OCI-LY3 (cell line): ENCODE data around the gene GAS5.

Experiments used
- H2AFZ ChIP-seq: fragments of 200-600, 300-600 bp; shearing (Covaris generic); 2 replicates; pipeline ENCODE4 v1.6.0; 2014; ENCODE audit warnings: antibody characterized with exemption, low read depth, low read length
- H3K27ac ChIP-seq: fragments of 200-600, 300-600 bp; sonication (generic); 2 replicates; pipeline ENCODE4 v1.5.1; 2014; ENCODE audit warnings: mild to moderate bottlenecking, low read length, moderate library complexity, mixed read lengths
- H3K27me3 ChIP-seq: fragments of 200-600, 300-600 bp; sonication (generic); 2 replicates; pipeline ENCODE4 v1.6.1; 2014; ENCODE audit warnings: low read depth, low read length, mixed read lengths
- H3K36me3 ChIP-seq: fragments of 200-600, 300-600 bp; sonication (generic); replicated peaks from 2 replicates; pipeline ENCODE3; 2014; ENCODE audit warnings: low read depth, low read length, mixed read lengths
- H3K4me1 ChIP-seq: fragments of 300-600, 200-600 bp; sonication (generic); 2 replicates; pipeline ENCODE4 v1.6.1; 2014; ENCODE audit warnings: low read length, mixed read lengths
- H3K4me2 ChIP-seq: fragments of 200-600, 300-600 bp; sonication (generic); 2 replicates; pipeline ENCODE4 v1.6.1; 2014; ENCODE audit warnings: low read length, mixed read lengths
- H3K4me3 ChIP-seq: fragments of 300-600, 200-600 bp; sonication (generic); 2 replicates; pipeline ENCODE4 v1.5.1; 2014; ENCODE audit warnings: antibody characterized with exemption, mild to moderate bottlenecking, low read length, moderate library complexity
- H3K79me2 ChIP-seq: fragments of 300-600, 200-600 bp; shearing (Covaris generic); 2 replicates; pipeline ENCODE4 v1.6.1; 2014; ENCODE audit warnings: mild to moderate bottlenecking, low read length, mixed read lengths
- H3K9ac ChIP-seq: fragments of 300-600, 200-600 bp; shearing (Covaris generic); 2 replicates; pipeline ENCODE4 v1.6.0; 2014; ENCODE audit warnings: mild to moderate bottlenecking, low read length, moderate library complexity
- H3K9me3 ChIP-seq: fragments of 200-600, 300-600 bp; shearing (Covaris generic); 2 replicates; pipeline ENCODE4 v1.6.1; 2014; ENCODE audit warnings: low read length, mixed read lengths; ENCODE audit not compliant: insufficient read depth
- H4K20me1 ChIP-seq: fragments of 200-600, 300-600 bp; sonication (generic); 2 replicates; pipeline ENCODE4 v1.6.1; 2016; ENCODE audit warnings: low read length, mixed read lengths; ENCODE audit not compliant: insufficient read depth
- CTCF ChIP-seq: fragments of 200-600, 300-600 bp; sonication (generic); IDR thresholded peaks from 2 replicates; pipeline ENCODE4 v1.5.1; 2014; ENCODE audit warnings: antibody characterized with exemption, low read length, low read depth
- EZH2phosphoT487 ChIP-seq: fragments of 200-600 bp; shearing (Covaris generic); IDR thresholded peaks from 2 replicates; pipeline ENCODE4 v1.6.1; 2018; ENCODE audit warnings: antibody characterized with exemption, mixed run types, low read depth

GAS5 gene

GRCh38 chr1:173867753-173868265, at the start of gene GAS5:
GAS5 (minus strand) TSS chr1:173867989.
- Histone ChIP-seq H3K4me2 (peak within 1 kb of the TSS; percentile 95), H3K9ac (peak within 1 kb of the TSS; percentile 90), H3K36me3 (peaks cover 53% of the 10 kb centered on the region), H2AFZ (peak within 1 kb of the TSS; percentile 49; the same call in 1 of the 2 replicates), H3K27me3 (no peaks in the 10 kb centered on the region), H3K79me2 (peaks cover 37% of the 10 kb centered on the region), H3K4me3 (peak within 1 kb of the TSS; percentile 90), H3K27ac (peak within 1 kb of the TSS; percentile 84), H3K4me1 (peaks cover 58% of the 10 kb centered on the region), H3K9me3 (no peaks in the 10 kb centered on the region), H4K20me1 (peaks cover 42% of the 10 kb centered on the region)
- TF ChIP-seq EZH2phosphoT487 (no peak), CTCF (no peak)

GRCh38 chr1:173917149-173917548, 49.4 kb upstream of the GAS5 start, which contains the start of gene SERPINC1:
SERPINC1 (minus strand) TSS chr1:173917327; CDS start chr1:173917259, 68 bp downstream.
- Histone ChIP-seq H3K27me3 (no peaks in the 10 kb centered on the region), H4K20me1 (no peaks in the 10 kb centered on the region), H3K79me2 (no peaks in the 10 kb centered on the region), H3K9ac (no peak within 1 kb of the TSS), H3K4me1 (peaks cover 8% of the 10 kb centered on the region), H3K4me2 (peak within 1 kb of the TSS; percentile 16; the same call in 1 of the 2 replicates), H3K27ac (no peak within 1 kb of the TSS), H3K4me3 (no peak within 1 kb of the TSS), H3K36me3 (no peaks in the 10 kb centered on the region), H3K9me3 (no peaks in the 10 kb centered on the region), H2AFZ (peak within 1 kb of the TSS; percentile 9)
- TF ChIP-seq EZH2phosphoT487 = no peak
- no peak for TF ChIP-seq CTCF

- H3K9me3 ChIP-seq = no peaks in the 10 kb centered on the region
- no peak overlapping the region for H3K27ac ChIP-seq
- peak overlapping the region; percentile 16; the same call in 1 of the 2 replicates for H3K4me2 ChIP-seq
- TF ChIP-seq CTCF (no peak), EZH2phosphoT487 (no peak)
- peak overlapping the region; percentile 9; the same call in 1 of the 2 replicates for H2AFZ ChIP-seq
- H3K4me1 ChIP-seq = peaks cover 8% of the 10 kb centered on the region
- H3K27me3 ChIP-seq = no peaks in the 10 kb centered on the region
- no peak overlapping the region for H3K9ac ChIP-seq
- no peaks in the 10 kb centered on the region for H3K79me2 ChIP-seq
- H3K36me3 ChIP-seq = no peaks in the 10 kb centered on the region
- no peak overlapping the region for H3K4me3 ChIP-seq
- H4K20me1 ChIP-seq = no peaks in the 10 kb centered on the region
Observed at GRCh38 chr1:173916667-173917066, 48.9 kb upstream of the GAS5 start.

GRCh38 chr1:173915596-173915995, 47.8 kb upstream of the GAS5 start:
- Histone ChIP-seq H3K27ac (no peak overlapping the region), H2AFZ (no peak overlapping the region), H3K36me3 (no peaks in the 10 kb centered on the region), H3K4me1 (peaks cover 8% of the 10 kb centered on the region), H3K79me2 (no peaks in the 10 kb centered on the region), H3K9ac (no peak overlapping the region), H3K4me3 (no peak overlapping the region), H3K4me2 (no peak overlapping the region), H4K20me1 (no peaks in the 10 kb centered on the region), H3K27me3 (no peaks in the 10 kb centered on the region), H3K9me3 (no peaks in the 10 kb centered on the region)
- no peak for TF ChIP-seq EZH2phosphoT487
